HG03520 (cell line): ENCODE data around the gene PPP2R2B.
"Not testable (repeated sequence)": the region's sequence is repeated elsewhere in the genome, so short reads cannot be mapped to it uniquely, and the experiment has no call there.

Experiments used
- ATAC-seq: cut with Tn5 transposase; IDR thresholded peaks from one replicate; pipeline ENCODE4 v1.9.1; 2021; ENCODE audit warnings: mild to moderate bottlenecking, moderate library complexity; ENCODE audit not compliant: unreplicated experiment

PPP2R2B gene

GRCh38 chr5:146622391-146622790 lies 256.2 kb downstream of the PPP2R2B start:
- ATAC-seq, result no peak

- ATAC-seq, result no peak
These were observed 257.9 kb downstream of the PPP2R2B start for GRCh38 chr5:146620669-146621051.

GRCh38 chr5:146620031-146620668 lies 258.4 kb downstream of the PPP2R2B start:
- ATAC-seq, result no peak

GRCh38 chr5:146618434-146618833 lies 260.1 kb downstream of the PPP2R2B start:
- ATAC-seq, result no peak

GRCh38 chr5:146609731-146610130 lies 268.8 kb downstream of the PPP2R2B start:
- not testable (repeated sequence) for ATAC-seq

- no peak for ATAC-seq
These were observed 270.8 kb downstream of the PPP2R2B start for GRCh38 chr5:146607659-146608332.

GRCh38 chr5:146606893-146607292 lies 271.7 kb downstream of the PPP2R2B start:
- ATAC-seq, result no peak

GRCh38 chr5:146600376-146600775 lies 278.2 kb downstream of the PPP2R2B start:
- no peak for ATAC-seq

GRCh38 chr5:146599261-146599660 lies 279.3 kb downstream of the PPP2R2B start:
- ATAC-seq, result no peak

GRCh38 chr5:146595088-146595487 lies 283.5 kb downstream of the PPP2R2B start:
- no peak for ATAC-seq

- ATAC-seq, result no peak
These were observed 286.2 kb downstream of the PPP2R2B start for GRCh38 chr5:146592352-146592751.

GRCh38 chr5:146589028-146589345 lies 289.6 kb downstream of the PPP2R2B start:
- no peak for ATAC-seq

GRCh38 chr5:146588331-146589027 lies 290.1 kb downstream of the PPP2R2B start:
- no peak for ATAC-seq

GRCh38 chr5:146586752-146587151 lies 291.8 kb downstream of the PPP2R2B start:
- no peak for ATAC-seq

GRCh38 chr5:146584750-146585149 lies 293.8 kb downstream of the PPP2R2B start:
- no peak for ATAC-seq

GRCh38 chr5:146582051-146582596 lies 296.4 kb downstream of the PPP2R2B start:
- no peak for ATAC-seq

- no peak for ATAC-seq
These were observed 298.3 kb downstream of the PPP2R2B start for GRCh38 chr5:146580237-146580636.

GRCh38 chr5:146574713-146575112 lies 303.8 kb downstream of the PPP2R2B start:
- ATAC-seq, result no peak

GRCh38 chr5:146568161-146568560 lies 310.4 kb downstream of the PPP2R2B start:
- ATAC-seq, result no peak

GRCh38 chr5:146565764-146566367 lies 312.7 kb downstream of the PPP2R2B start:
- ATAC-seq, result peak; percentile 98

- ATAC-seq, result no peak
These were observed 314.4 kb downstream of the PPP2R2B start for GRCh38 chr5:146564007-146564762.
